SK-N-SH (cell line): ENCODE results near the gene TCF25. TPM values are rescaled to one million over a fixed set of nuclear protein-coding genes. Genes with fewer than 3 reads are reported as not detected.
"Not testable (repeated sequence)": the region's sequence is repeated elsewhere in the genome, so short reads cannot be mapped to it uniquely, and the experiment has no call there.

Experiments
- CTCF ChIA-PET: fragments of 300-600, 350-600 bp; formaldehyde crosslinking; extraction: SDS; loops from one replicate; lab custom pipeline; 2021; lab: Yijun Ruan, JAX
- POLR2A ChIA-PET: fragments of 350-600 bp; sonication (Branson Sonifier 250); formaldehyde crosslinking; extraction: SDS; loops from one replicate; lab custom pipeline; 2020; ENCODE audit warnings: antibody characterized with exemption, inconsistent platforms; lab: Yijun Ruan, JAX
- DNase-seq: peaks from one replicate; pipeline ENCODE4 v3.0.0; 2012
- H2AFZ ChIP-seq: fragments of 200-600 bp; sonication (generic); 2 replicates; pipeline ENCODE4 v1.8.1; 2016; ENCODE audit warnings: antibody characterized with exemption, mild to moderate bottlenecking, low read depth
- H3F3A ChIP-seq: fragments of 200-600 bp; sonication (generic); replicated peaks from 2 replicates; pipeline ENCODE3; 2016; ENCODE audit warnings: antibody characterized with exemption, mild to moderate bottlenecking; ENCODE audit not compliant: insufficient read depth
- H3K27ac ChIP-seq, 2 experiments: fragments of 200-500 bp in 1 of 2; fragments of 200-600 bp in 1 of 2; sonication (Bioruptor generic) in 1 of 2; sonication (generic), shearing (Covaris generic) in 1 of 2; 2 replicates each; pipeline versions ENCODE4 v1.5.1 to v1.6.1; 2014 to 2016; ENCODE audit warnings: low read depth in 2 of 2, inconsistent platforms in 1 of 2, low read length in 1 of 2, mild to moderate bottlenecking in 1 of 2, mixed read lengths in 1 of 2
- H3K27me3 ChIP-seq: fragments of 200-600 bp; sonication (generic), shearing (Covaris generic); 2 replicates; pipeline ENCODE4 v1.6.1; 2016; ENCODE audit warnings: mixed run types; ENCODE audit not compliant: insufficient read depth
- H3K36me3 ChIP-seq, 2 experiments: fragments of 200-500 bp in 1 of 2; fragments of 200-600 bp in 1 of 2; sonication (Bioruptor generic) in 1 of 2; sonication (generic) in 1 of 2; replicated peaks in 1 of 2; 2 replicates each; pipeline versions ENCODE3 to v1.5.1; 2014 to 2016; ENCODE audit warnings: low read length in 1 of 2, mild to moderate bottlenecking in 1 of 2; ENCODE audit not compliant: insufficient read depth in 2 of 2, control insufficient read depth in 1 of 2
- H3K4me1 ChIP-seq, 2 experiments: fragments of 200-500 bp in 1 of 2; fragments of 200-600 bp in 1 of 2; sonication (Bioruptor generic) in 1 of 2; sonication (generic), shearing (Covaris generic) in 1 of 2; 2 replicates each; pipeline versions ENCODE4 v1.5.1 to v1.6.1; 2014 to 2016; ENCODE audit warnings: low read depth in 1 of 2, low read length in 1 of 2, mixed run types in 1 of 2; ENCODE audit not compliant: insufficient read depth in 2 of 2, control insufficient read depth in 1 of 2
- H3K4me2 ChIP-seq: fragments of 200-600 bp; sonication (generic), shearing (Covaris generic); 2 replicates; pipeline ENCODE4 v1.6.1; 2017; ENCODE audit warnings: mixed run types
- H3K4me3 ChIP-seq, 2 experiments: fragments of 200-500 bp in 1 of 2; fragments of 200-600 bp in 1 of 2; sonication (Bioruptor generic) in 1 of 2; sonication (generic), shearing (Covaris generic) in 1 of 2; 2 replicates each; pipeline versions ENCODE4 v1.5.1 to v1.8.1; 2014 to 2016; ENCODE audit warnings: low read depth in 2 of 2, inconsistent platforms in 1 of 2, low read length in 1 of 2, mild to moderate bottlenecking in 1 of 2, mixed read lengths in 1 of 2, moderate library complexity in 1 of 2
- H3K79me2 ChIP-seq: fragments of 200-600 bp; sonication (generic); 2 replicates; pipeline ENCODE4 v1.8.1; 2017; ENCODE audit warnings: mild to moderate bottlenecking; ENCODE audit not compliant: insufficient read depth
- H3K9ac ChIP-seq: fragments of 200-600 bp; sonication (generic); 2 replicates; pipeline ENCODE4 v1.6.1; 2017; ENCODE audit warnings: mixed run types
- H3K9me2 ChIP-seq: fragments of 200-600 bp; sonication (generic); 2 replicates; pipeline ENCODE4 v1.6.1; 2017; ENCODE audit warnings: mixed run types
- H3K9me3 ChIP-seq: fragments of 200-600 bp; sonication (generic); 2 replicates; pipeline ENCODE4 v1.6.1; 2017; ENCODE audit warnings: mixed run types, mild to moderate bottlenecking, moderate library complexity
- H4K20me1 ChIP-seq: fragments of 200-600 bp; sonication (generic); 2 replicates; pipeline ENCODE4 v1.6.1; 2017; ENCODE audit warnings: mild to moderate bottlenecking, mixed run types; ENCODE audit not compliant: insufficient read depth
- CTCF ChIP-seq: fragments of 200-600 bp; sonication (generic); IDR thresholded peaks from 2 replicates; pipeline ENCODE4 v1.6.1; 2017; ENCODE audit warnings: antibody characterized with exemption, mild to moderate bottlenecking, moderate library complexity
- ELF1 ChIP-seq: IDR thresholded peaks from 2 replicates; pipeline ENCODE4 v1.4.0; 2012
- EP300 ChIP-seq, 2 experiments: IDR thresholded peaks; 2 replicates each; pipeline versions ENCODE4 v1.4.0 to v1.6.1; 2012; ENCODE audit warnings: borderline replicate concordance in 1 of 2, low read depth in 1 of 2, low read length in 1 of 2
- FOXJ3 ChIP-seq: sonication (generic); formaldehyde crosslinking; IDR thresholded peaks from 2 replicates; pipeline ENCODE4 v1.5.1; 2020; ENCODE audit warnings: mild to moderate bottlenecking, missing genetic modification reagents
- FOXM1 ChIP-seq: IDR thresholded peaks from 2 replicates; pipeline ENCODE4 v1.4.0; 2012; ENCODE audit warnings: low read depth, mild to moderate bottlenecking
- GABPA ChIP-seq: IDR thresholded peaks from 2 replicates; pipeline ENCODE4 v1.4.0; 2012; ENCODE audit warnings: low read depth, mild to moderate bottlenecking
- IRF3 ChIP-seq: fragments of 150-350 bp; IDR thresholded peaks from 2 replicates; pipeline ENCODE4 v1.6.1; 2016; ENCODE audit warnings: mild to moderate bottlenecking, low read depth, low read length
- JUND ChIP-seq: IDR thresholded peaks from 2 replicates; pipeline ENCODE4 v1.4.0; 2012
- MAX ChIP-seq: IDR thresholded peaks from 2 replicates; pipeline ENCODE4 v1.4.0; 2012; ENCODE audit warnings: low read depth
- MXI1 ChIP-seq: IDR thresholded peaks from 2 replicates; pipeline ENCODE4 v1.6.1; 2012; ENCODE audit warnings: mild to moderate bottlenecking, low read depth, low read length, improper control_type of control experiment
- NFIC ChIP-seq: IDR thresholded peaks from 2 replicates; pipeline ENCODE4 v1.4.0; 2012; ENCODE audit warnings: borderline replicate concordance
- NRF1 ChIP-seq: IDR thresholded peaks from 2 replicates; pipeline ENCODE4 v1.6.1; 2012; ENCODE audit warnings: low read depth, mild to moderate bottlenecking, low read length
- PBX3 ChIP-seq: IDR thresholded peaks from 2 replicates; pipeline ENCODE4; 2012
- POLR2AphosphoS5 ChIP-seq: IDR thresholded peaks from 2 replicates; pipeline ENCODE4 v1.6.1; 2012; ENCODE audit warnings: low read depth, low read length
- RAD21 ChIP-seq: IDR thresholded peaks from 2 replicates; pipeline ENCODE4 v1.6.1; 2012; ENCODE audit warnings: mild to moderate bottlenecking, low read length
- RCOR1 ChIP-seq: fragments of 150-350 bp; IDR thresholded peaks from 2 replicates; pipeline ENCODE4 v1.6.1; 2017; ENCODE audit warnings: antibody characterized with exemption, low read length
- RFX5 ChIP-seq: IDR thresholded peaks from 2 replicates; pipeline ENCODE4 v1.6.1; 2012; ENCODE audit warnings: mild to moderate bottlenecking, improper control_type of control experiment, low read length
- SIN3A ChIP-seq: IDR thresholded peaks from 2 replicates; pipeline ENCODE4 v1.6.1; 2012; ENCODE audit warnings: low read depth, mild to moderate bottlenecking, low read length, moderate library complexity, borderline replicate concordance
- SMC3 ChIP-seq: IDR thresholded peaks from 2 replicates; pipeline ENCODE4 v1.6.1; 2012; ENCODE audit warnings: low read depth, low read length, improper control_type of control experiment
- TCF12 ChIP-seq: IDR thresholded peaks from 2 replicates; pipeline ENCODE4 v1.4.0; 2012
- TEAD4 ChIP-seq: IDR thresholded peaks from 2 replicates; pipeline ENCODE4 v1.4.0; 2012; ENCODE audit warnings: mild to moderate bottlenecking, borderline replicate concordance; ENCODE audit not compliant: insufficient read depth
- YY1 ChIP-seq: IDR thresholded peaks from 2 replicates; pipeline ENCODE4 v1.4.0; 2012; ENCODE audit warnings: low read depth, mild to moderate bottlenecking
- ZBTB33 ChIP-seq: IDR thresholded peaks from 2 replicates; pipeline ENCODE4 v1.4.0; 2012; ENCODE audit warnings: low read depth, borderline replicate concordance
- WGBS: methylation state at CpG from one replicate; pipeline ENCODE4 v1.1.6; 2017; ENCODE audit warnings: low lambda C conversion rate; 5-methylcytosine and 5-hydroxymethylcytosine counted together
- polyA plus RNA-seq, 3 experiments: library from polyadenylated mRNA; depleted of rRNA; stranded (reverse); fragments of >200 nt; gene quantifications; 2 replicates each; pipeline ENCODE4 v1.2.3, GENCODE V29; 2012

Gene TCF25
- 162 and 208 TPM in 2 replicates for polyA plus RNA-seq (2012; rRNA removed)
- 85.4 and 106 TPM in 2 replicates for polyA plus RNA-seq (2012; cell fraction: cytosol; rRNA removed)
- polyA plus RNA-seq (2012; cell fraction: nucleus; rRNA removed): 673 and 1,102 TPM in 2 replicates

GRCh38 chr16:89873109-89873971, at the start of gene TCF25:
TSS of gene TCF25 (plus strand) at chr16:89873592. CDS start at chr16:89873668, 76 bp downstream.
- Histone ChIP-seq H4K20me1 (peaks cover 39% of the 10 kb centered on the region), H3K4me3 (peak within 1 kb of the TSS; percentile 81 to 98), H3K4me2 (peak within 1 kb of the TSS; percentile 89), H3K4me1 (peaks cover 11 to 13% of the 10 kb centered on the region in 2 experiments), H3K79me2 (peaks cover 54% of the 10 kb centered on the region), H3K9me2 (no peaks in the 10 kb centered on the region), H3K27ac (peak within 1 kb of the TSS; percentile 99 to 100), H3K9ac (peak within 1 kb of the TSS; percentile 100), H3K36me3 (peaks cover 7 to 31% of the 10 kb centered on the region in 2 experiments), H3K27me3 (no peaks in the 10 kb centered on the region), H2AFZ (peak within 1 kb of the TSS; percentile 42), H3F3A (peaks cover 15% of the 10 kb centered on the region), H3K9me3 (0 out of 2 replicates have a peak, but pooled peaks cover under 1% of the 10 kb centered on the region)
- POLR2A ChIA-PET: interaction anchor here (0.6 to 2.9 kb wide), 10 partner anchors 10 to 167 kb away, joined by 3 to 15 read pairs (median 4); partner anchors contain the start of genes SPIRE2 and TUBB3
- peak; percentile 99 for DNase-seq
- 2% methylated on average over 27 of the region's 104 CpGs for WGBS
- TF ChIP-seq NRF1 (peak; percentile 84), MAX (peak; percentile 91), TEAD4 (no peak), TCF12 (no peak), CTCF (no peak), RFX5 (no peak), PBX3 (peak; percentile 9), ZBTB33 (no peak), POLR2AphosphoS5 (peak; percentile 86), ELF1 (no peak; the same call in 1 of the 2 replicates), FOXJ3 (CRISPR knock-in tag) (no peak), SIN3A (0 out of 2 replicates have a peak, but pooled peaks have one; percentile 15), EP300 (IDR thresholded peaks at IDR 0.05; ENCODE audit: borderline replicate concordance in 1 of 2, low read depth in 1 of 2, low read length in 1 of 2) (no peak), FOXM1 (no peak), GABPA (no peak), MXI1 (no peak; the same call in none of the 2 replicates), IRF3 (no peak), SMC3 (no peak), RAD21 (no peak), YY1 (no peak), NFIC (no peak), JUND (no peak), RCOR1 (no peak)
- CTCF ChIA-PET: interaction anchor here (0.6 to 5.8 kb wide), 11 partner anchors 13 to 173 kb away, joined by 3 to 45 read pairs (median 4); partner anchors contain the start of genes DBNDD1 and TUBB3

- WGBS: 87% methylated on average over 5 of the region's 5 CpGs
- H4K20me1 ChIP-seq, H2AFZ ChIP-seq, H3K79me2 ChIP-seq, DNase-seq, H3K4me2 ChIP-seq, H3K9me3 ChIP-seq, H3K27ac ChIP-seq, H3K27me3 ChIP-seq, H3K4me1 ChIP-seq, H3F3A ChIP-seq, H3K36me3 ChIP-seq, H3K9ac ChIP-seq, H3K4me3 ChIP-seq, H3K9me2 ChIP-seq, POLR2A ChIA-PET: not testable (repeated sequence)
- CTCF ChIA-PET: interaction anchor here (1.1 to 2.7 kb wide), 2 partner anchors 37 to 118 kb away, joined by 3 to 13 read pairs; no protein-coding TSS in a partner anchor
Observed at GRCh38 chr16:89823824-89824148, 49.6 kb upstream of the TCF25 start.
